SH-SY5Y (cell line): ENCODE results near the gene KL.

Experiments used
- GATA2 ChIP-seq: IDR thresholded peaks from 2 replicates; pipeline ENCODE4 v1.6.1; 2011; ENCODE audit warnings: mild to moderate bottlenecking, low read depth, low read length
- GATA3 ChIP-seq: IDR thresholded peaks from 2 replicates; pipeline ENCODE4 v1.6.1; 2011; ENCODE audit warnings: low read depth, mild to moderate bottlenecking, low read length, moderate library complexity

- no peak for TF ChIP-seq GATA2
- no peak for TF ChIP-seq GATA3
These were observed 56.5 kb downstream of the KL start for GRCh38 chr13:33072759-33073158.
